ENCODE data around the gene CD81. TPM values are rescaled to one million over a fixed set of nuclear protein-coding genes. Genes with fewer than 3 reads are reported as not detected.
A peak's percentile ranks its signal among the peaks of the same experiment; 100 is the strongest.

The CD81 gene
- total and polyA plus RNA-seq, 9 of the 15 experiments (the other 6 are each of a cell fraction or from before 2014, with no cell fraction given) = 2.4 to 189 (median 61.7) TPM

DNA sequence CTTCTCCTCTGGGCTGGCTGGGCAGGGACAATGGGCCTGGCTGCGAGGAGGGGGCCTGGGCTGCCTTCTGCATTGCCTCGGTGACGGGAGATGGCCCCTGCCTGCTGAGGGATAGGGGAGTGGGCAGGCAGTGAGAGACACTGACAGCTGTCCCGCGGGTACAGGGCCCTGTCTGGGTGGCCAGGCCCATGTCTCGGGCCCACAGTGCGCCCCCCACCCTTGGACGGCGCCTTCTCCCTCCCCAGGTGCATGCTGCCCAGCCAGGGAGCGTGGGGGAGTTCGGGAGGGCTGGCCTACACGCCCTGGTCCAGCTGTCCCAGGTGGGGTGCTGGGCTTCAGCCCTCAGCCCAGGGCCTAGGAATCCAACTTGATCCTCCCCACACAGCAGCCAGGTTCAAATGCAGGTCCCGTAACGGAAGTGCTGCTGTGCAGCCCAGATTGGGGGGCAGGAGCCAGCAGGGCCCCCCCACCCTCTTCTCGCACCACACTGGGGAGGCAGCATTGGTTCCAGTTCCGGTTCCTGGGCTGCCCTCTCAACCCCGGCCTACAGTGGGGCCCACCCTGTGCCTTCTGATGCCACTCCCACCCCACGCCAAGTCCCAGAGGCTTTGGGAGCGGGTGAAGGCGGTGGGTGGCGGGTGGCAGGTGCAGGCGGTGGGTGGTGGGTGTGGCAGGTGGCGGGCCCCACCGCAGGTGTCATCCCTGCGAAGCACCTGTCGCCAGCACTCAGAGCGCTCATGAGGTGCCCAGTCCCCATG, 16.2 kb downstream of the CD81 start (continued):
- TF ChIP-seq MYC (IDR thresholded peaks at IDR 0.05; ENCODE audit: low read depth, low read length) (no peak), MYC (CRISPR knock-in tag; IDR thresholded peaks at IDR 0.05; ENCODE audit: borderline replicate concordance, low read depth) (no peak)
- TF ChIP-seq, protein P1, sequence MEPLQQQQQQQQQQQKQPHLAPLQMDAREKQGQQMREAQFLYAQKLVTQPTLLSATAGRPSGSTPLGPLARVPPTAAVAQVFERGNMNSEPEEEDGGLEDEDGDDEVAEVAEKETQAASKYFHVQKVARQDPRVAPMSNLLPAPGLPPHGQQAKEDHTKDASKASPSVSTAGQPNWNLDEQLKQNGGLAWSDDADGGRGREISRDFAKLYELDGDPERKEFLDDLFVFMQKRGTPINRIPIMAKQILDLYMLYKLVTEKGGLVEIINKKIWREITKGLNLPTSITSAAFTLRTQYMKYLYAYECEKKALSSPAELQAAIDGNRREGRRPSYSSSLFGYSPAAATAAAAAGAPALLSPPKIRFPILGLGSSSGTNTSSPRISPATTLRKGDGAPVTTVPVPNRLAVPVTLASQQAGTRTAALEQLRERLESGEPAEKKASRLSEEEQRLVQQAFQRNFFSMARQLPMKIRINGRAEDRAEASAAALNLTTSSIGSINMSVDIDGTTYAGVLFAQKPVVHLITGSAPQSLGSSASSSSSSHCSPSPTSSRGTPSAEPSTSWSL (CRISPR knock-in tag; IDR thresholded peaks at IDR 0.05; ENCODE audit: borderline replicate concordance) = no peak

DNA sequence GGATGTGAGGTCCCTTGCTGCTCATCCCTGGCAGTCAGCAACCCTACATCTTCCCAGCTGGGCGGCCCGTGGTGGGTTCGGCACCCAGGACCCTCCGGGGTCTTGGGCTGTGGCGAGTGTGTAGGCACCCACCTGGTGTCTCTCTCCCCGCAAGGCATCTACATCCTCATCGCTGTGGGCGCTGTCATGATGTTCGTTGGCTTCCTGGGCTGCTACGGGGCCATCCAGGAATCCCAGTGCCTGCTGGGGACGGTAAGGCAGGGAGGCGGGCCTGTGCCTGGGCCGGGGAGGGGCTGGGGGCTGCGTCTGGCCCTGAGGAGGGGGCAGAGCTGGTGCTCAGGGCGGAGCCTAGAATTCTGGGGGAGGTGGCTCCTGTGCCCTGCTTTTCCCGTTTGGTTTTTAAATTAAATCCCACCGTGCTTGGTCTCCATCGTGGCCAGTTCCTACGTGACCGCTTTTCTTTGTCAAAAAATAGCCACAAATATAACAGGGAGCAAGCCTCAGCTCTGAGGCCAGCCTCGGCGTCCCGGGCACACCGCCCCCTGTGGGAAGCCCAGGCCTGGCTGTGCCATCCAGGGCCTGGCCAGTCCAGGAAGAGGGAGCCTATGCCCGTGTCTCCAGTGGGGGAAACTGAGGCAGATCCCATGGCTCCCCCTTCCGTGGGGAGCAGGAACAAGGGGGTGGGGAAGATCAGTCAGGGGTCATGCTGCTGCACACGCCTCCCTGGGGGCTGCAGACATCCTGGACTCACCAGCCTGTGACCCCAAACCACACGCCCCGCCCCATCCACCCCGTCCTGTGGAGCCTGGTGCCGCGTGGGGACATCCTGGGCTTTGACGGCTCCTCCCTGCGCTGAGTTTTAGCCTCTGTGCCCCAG, 17.1 kb downstream of the CD81 start:
- no TSS peak for BruUV-seq (replicated peaks)
- peaks cover 25% of the 10 kb centered on the region for H4K20me1 ChIP-seq (replicated peaks; ENCODE audit: control insufficient read depth, insufficient read depth, low read length)
- H3K4me2 ChIP-seq (ENCODE audit: insufficient read depth, low read length) = no peak overlapping the region
- no peaks in the 10 kb centered on the region for H3K9me3 ChIP-seq (replicated peaks; ENCODE audit: control insufficient read depth, insufficient read depth, low read depth, low read length)
- H3K27me3 ChIP-seq (ENCODE audit: control insufficient read depth in 2 of 2, insufficient read depth in 2 of 2, low read length in 2 of 2) = no peaks in the 10 kb centered on the region
- CTCF ChIA-PET (ENCODE audit: low intra/inter-chr PET ratio) = interaction anchor here (0.6 kb wide), 1 partner anchor 132 kb away, joined by 3 read pairs; no protein-coding TSS in a partner anchor
- no peak overlapping the region for H3K4me3 ChIP-seq
- intact Hi-C loops (cut with micrococcal nuclease) = no loop called here
- peak overlapping the region in 1 of 2 experiments; percentile 68; a peak in 1 of 4 replicates for H3K9ac ChIP-seq (ENCODE audit: insufficient read depth in 1 of 2, low read depth in 2 of 2, low read length in 2 of 2)
- H3K79me2 ChIP-seq (ENCODE audit: control insufficient read depth, insufficient read depth, low read length) = peaks cover 30% of the 10 kb centered on the region
- no peak for ATAC-seq
- H3K27ac ChIP-seq (ENCODE audit: extremely low read depth, low read depth, low read length) = no peak overlapping the region
- in situ Hi-C loops (cut with MboI) = no loop called here
- FAIRE-seq = no peak
- no peak for DNase-seq (ENCODE audit: extremely low read depth in 1 of 4, low spot score in 3 of 4)
- peaks cover 10 to 82% of the 10 kb centered on the region in 2 experiments; a peak in 4 of 5 replicates for H3K4me1 ChIP-seq (replicated peaks in 1 of 2; ENCODE audit: control insufficient read depth in 2 of 2, insufficient read depth in 2 of 2, low read length in 2 of 2)
- H2AFZ ChIP-seq (ENCODE audit: low read depth, low read length) = no peak overlapping the region
- POLR2A ChIA-PET = interaction anchor here (0.7 kb wide), 1 partner anchor 12 kb away, joined by 3 read pairs; no protein-coding TSS in a partner anchor
- peaks cover 78% of the 10 kb centered on the region; the same call in 2 of the 3 replicates for H3K36me3 ChIP-seq (ENCODE audit: control insufficient read depth, insufficient read depth, low read length)
- WGBS (ENCODE audit: insufficient coverage, low coverage, missing lambda C conversion rate) = 89% methylated on average over 25 of the region's 34 CpGs
- H3K9me1 ChIP-seq (ENCODE audit: control insufficient read depth, insufficient read depth, low read length) = peaks cover 12% of the 10 kb centered on the region
- TF ChIP-seq POLR2G (IDR thresholded peaks at IDR 0.05; ENCODE audit: low read depth, low read length) (peak; percentile 5), RFX5 (IDR thresholded peaks at IDR 0.05; ENCODE audit: low read depth, low read length) (no peak), ZZZ3 (IDR thresholded peaks at IDR 0.05) (no peak)
- TF ChIP-seq, protein P2, sequence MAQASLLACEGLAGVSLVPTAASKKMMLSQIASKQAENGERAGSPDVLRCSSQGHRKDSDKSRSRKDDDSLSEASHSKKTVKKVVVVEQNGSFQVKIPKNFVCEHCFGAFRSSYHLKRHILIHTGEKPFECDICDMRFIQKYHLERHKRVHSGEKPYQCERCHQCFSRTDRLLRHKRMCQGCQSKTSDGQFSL (CRISPR knock-in tag; IDR thresholded peaks at IDR 0.05) = no peak
- TF ChIP-seq, protein P2 (tag; IDR thresholded peaks at IDR 0.05) = no peak
- TF ChIP-seq, protein P3, sequence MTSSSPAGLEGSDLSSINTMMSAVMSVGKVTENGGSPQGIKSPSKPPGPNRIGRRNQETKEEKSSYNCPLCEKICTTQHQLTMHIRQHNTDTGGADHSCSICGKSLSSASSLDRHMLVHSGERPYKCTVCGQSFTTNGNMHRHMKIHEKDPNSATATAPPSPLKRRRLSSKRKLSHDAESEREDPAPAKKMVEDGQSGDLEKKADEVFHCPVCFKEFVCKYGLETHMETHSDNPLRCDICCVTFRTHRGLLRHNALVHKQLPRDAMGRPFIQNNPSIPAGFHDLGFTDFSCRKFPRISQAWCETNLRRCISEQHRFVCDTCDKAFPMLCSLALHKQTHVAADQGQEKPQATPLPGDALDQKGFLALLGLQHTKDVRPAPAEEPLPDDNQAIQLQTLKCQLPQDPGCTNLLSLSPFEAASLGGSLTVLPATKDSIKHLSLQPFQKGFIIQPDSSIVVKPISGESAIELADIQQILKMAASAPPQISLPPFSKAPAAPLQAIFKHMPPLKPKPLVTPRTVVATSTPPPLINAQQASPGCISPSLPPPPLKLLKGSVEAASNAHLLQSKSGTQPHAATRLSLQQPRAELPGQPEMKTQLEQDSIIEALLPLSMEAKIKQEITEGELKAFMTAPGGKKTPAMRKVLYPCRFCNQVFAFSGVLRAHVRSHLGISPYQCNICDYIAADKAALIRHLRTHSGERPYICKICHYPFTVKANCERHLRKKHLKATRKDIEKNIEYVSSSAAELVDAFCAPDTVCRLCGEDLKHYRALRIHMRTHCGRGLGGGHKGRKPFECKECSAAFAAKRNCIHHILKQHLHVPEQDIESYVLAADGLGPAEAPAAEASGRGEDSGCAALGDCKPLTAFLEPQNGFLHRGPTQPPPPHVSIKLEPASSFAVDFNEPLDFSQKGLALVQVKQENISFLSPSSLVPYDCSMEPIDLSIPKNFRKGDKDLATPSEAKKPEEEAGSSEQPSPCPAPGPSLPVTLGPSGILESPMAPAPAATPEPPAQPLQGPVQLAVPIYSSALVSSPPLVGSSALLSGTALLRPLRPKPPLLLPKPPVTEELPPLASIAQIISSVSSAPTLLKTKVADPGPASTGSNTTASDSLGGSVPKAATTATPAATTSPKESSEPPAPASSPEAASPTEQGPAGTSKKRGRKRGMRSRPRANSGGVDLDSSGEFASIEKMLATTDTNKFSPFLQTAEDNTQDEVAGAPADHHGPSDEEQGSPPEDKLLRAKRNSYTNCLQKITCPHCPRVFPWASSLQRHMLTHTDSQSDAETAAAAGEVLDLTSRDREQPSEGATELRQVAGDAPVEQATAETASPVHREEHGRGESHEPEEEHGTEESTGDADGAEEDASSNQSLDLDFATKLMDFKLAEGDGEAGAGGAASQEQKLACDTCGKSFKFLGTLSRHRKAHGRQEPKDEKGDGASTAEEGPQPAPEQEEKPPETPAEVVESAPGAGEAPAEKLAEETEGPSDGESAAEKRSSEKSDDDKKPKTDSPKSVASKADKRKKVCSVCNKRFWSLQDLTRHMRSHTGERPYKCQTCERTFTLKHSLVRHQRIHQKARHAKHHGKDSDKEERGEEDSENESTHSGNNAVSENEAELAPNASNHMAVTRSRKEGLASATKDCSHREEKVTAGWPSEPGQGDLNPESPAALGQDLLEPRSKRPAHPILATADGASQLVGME (CRISPR knock-in tag; IDR thresholded peaks at IDR 0.05) = no peak
